Prostate gland (tissue), 2 donors: ENCODE measurements around the gene MAP4K1. TPM values are rescaled to one million over a fixed set of nuclear protein-coding genes. Genes with fewer than 3 reads are reported as not detected.
"Not testable (repeated sequence)": the region's sequence is repeated elsewhere in the genome, so short reads cannot be mapped to it uniquely, and the experiment has no call there.

Source experiments
- DNase-seq: peaks from one replicate; pipeline ENCODE4 v3.0.0-alpha.2; 2019; ENCODE audit warnings: low spot score
- H3K27ac ChIP-seq, 2 donors: fragments of 200-600 bp; sonication (generic); 2 replicates each; pipeline ENCODE4 v1.5.1; 2017 to 2019
- H3K27me3 ChIP-seq: fragments of 200-600 bp; sonication (generic); replicated peaks from 2 replicates; pipeline ENCODE4 v1.5.1; 2019; ENCODE audit not compliant: insufficient read depth
- H3K36me3 ChIP-seq, 2 donors: fragments of 200-600 bp; sonication (generic); 1 replicate in 1 of 2; 2 replicates in 1 of 2; pipeline versions ENCODE4 v1.5.1 to v1.8.1; 2017 to 2019
- H3K4me1 ChIP-seq: fragments of 200-600 bp; sonication (generic); replicated peaks from 2 replicates; pipeline ENCODE4 v1.5.1; 2019
- H3K4me3 ChIP-seq, 2 donors: fragments of 200-600 bp; sonication (generic); 2 replicates each; pipeline ENCODE4 v1.5.1; 2017 to 2019
- H3K9me3 ChIP-seq: fragments of 200-600 bp; sonication (generic); 2 replicates; pipeline ENCODE4 v1.5.1; 2017
- CTCF ChIP-seq, 4 experiments: fragments of 200-600 bp in 2 of 4; fragments of 450-650 bp in 2 of 4; sonication (generic) in 2 of 4; IDR thresholded peaks; 1 replicate in 3 of 4; 2 replicates in 1 of 4; pipeline ENCODE4 v1.5.1; 2016 to 2019; ENCODE audit warnings: antibody characterized with exemption in 4 of 4, mild to moderate bottlenecking in 2 of 4, moderate library complexity in 2 of 4
- POLR2A ChIP-seq: fragments of 450-650 bp; IDR thresholded peaks from one replicate; pipeline ENCODE4 v1.6.1; 2016; ENCODE audit warnings: antibody characterized with exemption, mild to moderate bottlenecking
- POLR2AphosphoS5 ChIP-seq: sonication (generic); formaldehyde crosslinking; IDR thresholded peaks from one replicate; pipeline ENCODE4 v1.6.1; 2017; ENCODE audit warnings: antibody characterized with exemption
- WGBS: methylation state at CpG from one replicate; pipeline ENCODE4 v1.1.5; 2018; 5-methylcytosine and 5-hydroxymethylcytosine counted together
- intact Hi-C: fragments of 100-400 bp; cut with DNase I; formaldehyde crosslinking; loops from one replicate; pipeline ENCODE4 v1.14.2; 2022
- total RNA-seq, 2 donors: library from RNA; depleted of rRNA; stranded (reverse); fragments of >200 nt; gene quantifications; one replicate each; pipeline ENCODE4 v1.1.0, GENCODE V29; 2016

Gene MAP4K1
- total RNA-seq, 2 donors from 2014 or later, result 1.6 to 14.1 TPM

- TF ChIP-seq POLR2AphosphoS5 (no peak), POLR2A (no peak), CTCF (IDR thresholded peaks at IDR 0.05) (no peak)
- peaks cover 0 to 4% of the 10 kb centered on the region in 2 donors for H3K36me3 ChIP-seq
- H3K27ac ChIP-seq, result no peak overlapping the region
- no peak overlapping the region for H3K4me3 ChIP-seq
- WGBS, result 89% methylated on average over 6 of the region's 6 CpGs
- no peaks in the 10 kb centered on the region for H3K27me3 ChIP-seq
- no peak for DNase-seq
- intact Hi-C loops, result loop anchor here (5.0 kb wide), 2 partner anchors 214 to 231 kb away; partner anchors contain the start of genes FAM98C and HNRNPL
- H3K9me3 ChIP-seq, result no peaks in the 10 kb centered on the region
- H3K4me1 ChIP-seq, result peaks cover 2% of the 10 kb centered on the region
Observed at GRCh38 chr19:38616265-38616664, 1.5 kb downstream of the MAP4K1 start.

GRCh38 chr19:38615007-38615581 is 2.7 kb downstream of the MAP4K1 start:
- H3K4me1 ChIP-seq, result peaks cover 2% of the 10 kb centered on the region
- intact Hi-C loops, result loop anchor here (5.0 kb wide), 2 partner anchors 213 to 232 kb away; partner anchors contain the start of genes FAM98C and HNRNPL
- H3K9me3 ChIP-seq, result no peaks in the 10 kb centered on the region
- H3K4me3 ChIP-seq, result no peak overlapping the region
- 78% methylated on average over 7 of the region's 7 CpGs for WGBS
- no peak for DNase-seq
- H3K27me3 ChIP-seq, result no peaks in the 10 kb centered on the region
- no peaks in the 10 kb centered on the region for H3K36me3 ChIP-seq
- no peak overlapping the region for H3K27ac ChIP-seq
- TF ChIP-seq CTCF (IDR thresholded peaks at IDR 0.05) (no peak), POLR2A (no peak), POLR2AphosphoS5 (no peak)

- Histone ChIP-seq H3K9me3 (no peaks in the 10 kb centered on the region), H3K4me1 (no peaks in the 10 kb centered on the region), H3K27me3 (no peaks in the 10 kb centered on the region), H3K27ac (no peak overlapping the region), H3K4me3 (no peak overlapping the region), H3K36me3 (no peaks in the 10 kb centered on the region)
- DNase-seq, result no peak
- TF ChIP-seq POLR2AphosphoS5, result no peak
- no peak for TF ChIP-seq CTCF (IDR thresholded peaks at IDR 0.05)
- no peak for TF ChIP-seq POLR2A
- intact Hi-C loops, result no loop called here
- WGBS, result 79% methylated on average over 3 of the region's 3 CpGs
Observed at GRCh38 chr19:38614289-38614688, 3.5 kb downstream of the MAP4K1 start.

- Histone ChIP-seq H3K27ac (no peak overlapping the region), H3K9me3 (no peaks in the 10 kb centered on the region), H3K4me1 (no peaks in the 10 kb centered on the region), H3K27me3 (no peaks in the 10 kb centered on the region), H3K4me3 (no peak overlapping the region), H3K36me3 (no peaks in the 10 kb centered on the region)
- TF ChIP-seq POLR2AphosphoS5 (no peak), POLR2A (no peak), CTCF (IDR thresholded peaks at IDR 0.05) (no peak)
- no peak for DNase-seq
- intact Hi-C loops, result no loop called here
- 82% methylated on average over 6 of the region's 6 CpGs for WGBS
Observed at GRCh38 chr19:38606131-38606530, 11.6 kb downstream of the MAP4K1 start.

- DNase-seq, H3K9me3 ChIP-seq, H3K4me3 ChIP-seq, H3K27ac ChIP-seq, H3K27me3 ChIP-seq, H3K36me3 ChIP-seq, H3K4me1 ChIP-seq, intact Hi-C loops: not testable (repeated sequence)
- WGBS, result 93% methylated on average over 5 of the region's 5 CpGs
Observed at GRCh38 chr19:38602856-38603255, 14.9 kb downstream of the MAP4K1 start.
